ENCODE data around the gene TNNT3.

The TNNT3 gene

DNA sequence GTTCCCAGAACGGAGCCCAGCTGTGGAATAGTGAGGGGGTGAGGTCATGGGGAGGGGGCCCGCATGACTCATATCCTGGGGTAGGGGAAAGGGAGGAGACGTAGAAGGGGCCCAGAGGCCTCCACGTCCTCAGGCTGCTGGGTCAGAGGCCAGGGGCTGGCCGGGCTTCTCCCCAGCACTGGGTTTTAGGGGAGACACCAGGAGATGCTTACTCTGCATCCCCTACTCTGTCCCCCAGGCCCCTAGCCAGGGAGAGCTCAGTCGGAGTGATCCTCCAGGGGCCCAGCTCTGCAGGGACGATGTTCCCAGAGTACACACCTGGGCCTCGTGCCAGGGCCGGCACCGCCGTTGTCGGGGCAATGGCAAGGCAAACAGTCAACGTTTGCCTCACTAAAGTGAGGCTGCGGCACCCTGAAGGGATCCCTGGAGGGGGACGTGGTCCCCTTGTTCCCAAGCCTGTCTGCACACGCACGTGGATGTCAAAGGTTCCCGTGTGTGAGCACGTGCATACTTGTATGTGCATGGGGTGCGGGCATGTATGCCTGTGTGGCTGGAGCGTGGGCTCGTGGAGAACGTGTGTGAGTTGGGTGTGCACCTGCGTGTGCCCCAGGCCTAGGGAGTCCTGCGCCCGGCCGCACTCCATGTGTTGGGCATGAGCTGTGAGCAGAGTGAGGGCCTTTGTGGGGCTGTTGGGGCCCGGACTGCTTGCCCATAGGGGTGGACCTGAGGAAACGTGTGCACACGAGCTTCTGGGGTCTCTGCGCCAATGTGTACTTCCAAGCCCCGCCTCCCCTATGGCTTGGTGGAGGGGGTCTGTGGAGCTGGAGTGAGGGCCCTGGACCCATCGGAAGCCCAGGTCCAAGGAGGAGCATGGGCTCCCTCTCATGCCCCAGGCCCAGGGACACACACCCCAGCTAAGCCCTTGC is 42.0 kb upstream of the TNNT3 start:
- Mint-ChIP-seq H3K27ac (ENCODE audit: low read depth) (no peak overlapping the region), H3K4me1 (peaks cover 35% of the 10 kb centered on the region), H3K27me3 (no peaks in the 10 kb centered on the region), H3K4me3 (no peak overlapping the region), H3K36me3 (ENCODE audit: insufficient read depth) (peaks cover 10% of the 10 kb centered on the region), H3K9me3 (no peaks in the 10 kb centered on the region)
- DNase-seq (ENCODE audit: low spot score in 2 of 2) (no peak), ATAC-seq (replicated peaks; ENCODE audit: extremely low read depth, poor library complexity, severe bottlenecking) (no peak)

DNA sequence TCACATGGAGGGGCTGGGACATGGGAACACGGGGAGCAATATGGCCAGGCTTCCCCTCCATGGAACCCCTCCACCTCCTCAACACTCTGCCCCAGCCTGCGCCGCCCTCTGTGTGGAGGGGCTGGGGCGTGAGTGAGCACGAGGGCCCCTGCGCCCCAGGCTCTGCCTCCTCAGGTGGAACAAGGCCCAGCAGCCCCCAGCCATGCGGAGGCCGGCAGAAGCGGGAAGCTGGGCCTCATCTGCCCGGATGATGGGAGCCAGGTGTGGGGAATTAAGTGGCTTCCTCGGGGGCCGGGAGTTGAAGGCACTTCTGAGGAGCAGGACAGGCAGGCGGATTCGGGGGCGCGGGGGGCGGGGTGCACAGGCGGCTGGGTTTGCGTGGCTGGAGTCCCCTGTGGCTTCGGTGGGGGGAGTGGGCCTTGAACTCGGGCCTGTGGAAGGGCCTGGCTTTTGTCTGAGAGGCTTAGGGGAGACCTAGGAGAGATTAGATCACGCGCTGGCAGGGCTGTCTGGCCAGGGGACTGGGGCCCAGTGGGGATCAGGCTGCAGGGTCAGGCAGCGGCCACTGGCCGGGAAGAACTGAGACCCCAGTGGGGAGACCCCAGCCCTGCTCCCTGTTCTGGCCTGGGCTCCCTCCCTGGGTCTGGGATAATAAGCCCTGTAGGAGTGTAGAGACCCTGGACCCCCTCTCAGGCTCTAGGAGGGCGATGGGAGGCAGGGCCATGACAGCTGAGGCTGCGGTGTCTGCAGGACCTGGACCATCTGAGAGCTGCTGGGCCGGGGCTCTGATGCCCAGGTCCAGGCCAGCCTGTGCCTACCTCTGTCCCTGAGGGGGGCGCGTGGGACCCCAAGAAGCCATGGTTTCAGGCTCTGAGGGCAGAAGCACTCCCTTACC is 41.1 kb upstream of the TNNT3 start:
- ATAC-seq (replicated peaks; ENCODE audit: extremely low read depth, poor library complexity, severe bottlenecking) (no peak), DNase-seq (ENCODE audit: low spot score in 2 of 2) (no peak)
- peaks cover 26% of the 10 kb centered on the region for H3K4me1 Mint-ChIP-seq
- H3K27me3 Mint-ChIP-seq: no peaks in the 10 kb centered on the region
- H3K4me3 Mint-ChIP-seq: no peak overlapping the region
- H3K9me3 Mint-ChIP-seq: no peaks in the 10 kb centered on the region
- peaks cover 7% of the 10 kb centered on the region for H3K36me3 Mint-ChIP-seq (ENCODE audit: insufficient read depth)
- no peak overlapping the region for H3K27ac Mint-ChIP-seq (ENCODE audit: low read depth)

DNA sequence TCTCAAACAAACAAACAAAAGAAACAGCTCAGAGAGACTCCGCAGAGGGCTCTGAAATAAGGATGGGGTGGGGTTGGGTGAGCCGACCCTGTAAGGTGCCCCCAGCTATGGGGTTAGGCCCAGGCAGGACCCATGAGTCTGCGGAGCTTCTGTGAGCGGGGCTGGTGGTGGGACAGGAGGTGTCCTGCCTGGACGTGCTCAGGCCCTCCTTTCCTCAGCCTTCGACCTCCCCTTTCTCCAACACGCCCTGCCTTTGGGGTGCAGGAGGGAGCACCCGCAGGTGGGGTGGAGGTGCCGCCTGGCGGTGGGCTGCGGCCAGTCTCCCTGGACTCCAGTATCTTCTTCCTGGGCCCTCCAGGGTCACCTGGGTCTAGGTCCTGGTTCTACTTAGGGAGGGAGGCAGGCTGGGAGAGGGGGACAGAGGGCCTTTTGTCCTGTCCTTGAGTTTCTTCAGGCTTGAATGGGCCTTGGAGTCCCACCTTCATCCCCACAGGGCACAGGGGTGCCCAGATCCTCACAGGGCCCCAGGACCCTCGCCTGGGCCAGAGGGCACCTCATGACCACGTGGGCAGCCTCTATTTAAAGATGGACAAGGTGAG is 40.1 kb upstream of the TNNT3 start:
- DNase-seq (ENCODE audit: low spot score in 2 of 2): no peak
- Mint-ChIP-seq H3K9me3 (no peaks in the 10 kb centered on the region), H3K4me3 (no peak overlapping the region), H3K4me1 (peaks cover 22% of the 10 kb centered on the region), H3K27ac (ENCODE audit: low read depth) (no peak overlapping the region), H3K36me3 (ENCODE audit: insufficient read depth) (peaks cover 5% of the 10 kb centered on the region), H3K27me3 (no peaks in the 10 kb centered on the region)
- ATAC-seq (replicated peaks; ENCODE audit: extremely low read depth, poor library complexity, severe bottlenecking): no peak

DNA sequence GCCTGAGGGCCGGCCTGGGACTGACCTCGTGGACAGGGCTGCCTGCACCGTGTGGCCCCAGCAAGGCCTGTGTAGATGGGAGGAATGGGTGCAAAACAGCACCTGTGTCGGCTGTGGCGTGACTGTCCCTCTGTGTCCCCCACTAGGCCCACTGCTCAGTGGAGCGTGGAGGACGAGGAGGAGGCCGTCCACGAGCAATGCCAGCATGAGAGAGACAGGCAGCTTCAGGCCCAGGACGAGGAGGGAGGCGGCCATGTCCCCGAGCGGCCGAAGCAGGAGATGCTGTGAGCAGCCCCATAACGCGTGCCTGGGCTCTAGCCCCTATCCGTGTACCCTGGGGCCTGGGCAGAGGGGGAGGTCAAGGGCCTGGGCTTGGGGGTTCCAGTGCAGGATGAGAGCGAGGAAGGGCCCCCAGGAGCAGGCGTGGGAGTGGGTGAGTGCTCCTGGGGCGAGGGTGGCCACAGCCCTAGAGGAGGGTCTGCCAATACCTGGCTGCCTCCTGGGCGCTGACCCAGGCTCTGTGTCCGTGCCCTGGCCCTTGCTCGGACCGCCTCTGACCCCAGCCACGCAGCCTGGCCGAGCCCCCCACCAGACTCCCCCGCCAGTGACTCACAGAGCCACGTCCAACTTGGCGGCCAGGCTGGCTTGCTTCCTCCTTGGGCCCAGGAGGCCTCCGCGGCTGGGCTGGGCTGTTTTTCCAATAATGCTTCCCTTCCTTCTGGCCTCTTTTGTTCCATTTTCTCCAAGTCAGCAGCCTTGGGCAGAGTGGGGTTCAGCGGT is 39.4 kb upstream of the TNNT3 start:
- peaks cover 21% of the 10 kb centered on the region for H3K4me1 Mint-ChIP-seq
- H3K4me3 Mint-ChIP-seq: no peak overlapping the region
- H3K9me3 Mint-ChIP-seq: no peaks in the 10 kb centered on the region
- ATAC-seq (replicated peaks; ENCODE audit: extremely low read depth, poor library complexity, severe bottlenecking) (no peak), DNase-seq (ENCODE audit: low spot score in 2 of 2) (no peak)
- H3K27ac Mint-ChIP-seq (ENCODE audit: low read depth): no peak overlapping the region
- peaks cover 5% of the 10 kb centered on the region for H3K36me3 Mint-ChIP-seq (ENCODE audit: insufficient read depth)
- no peaks in the 10 kb centered on the region for H3K27me3 Mint-ChIP-seq

DNA sequence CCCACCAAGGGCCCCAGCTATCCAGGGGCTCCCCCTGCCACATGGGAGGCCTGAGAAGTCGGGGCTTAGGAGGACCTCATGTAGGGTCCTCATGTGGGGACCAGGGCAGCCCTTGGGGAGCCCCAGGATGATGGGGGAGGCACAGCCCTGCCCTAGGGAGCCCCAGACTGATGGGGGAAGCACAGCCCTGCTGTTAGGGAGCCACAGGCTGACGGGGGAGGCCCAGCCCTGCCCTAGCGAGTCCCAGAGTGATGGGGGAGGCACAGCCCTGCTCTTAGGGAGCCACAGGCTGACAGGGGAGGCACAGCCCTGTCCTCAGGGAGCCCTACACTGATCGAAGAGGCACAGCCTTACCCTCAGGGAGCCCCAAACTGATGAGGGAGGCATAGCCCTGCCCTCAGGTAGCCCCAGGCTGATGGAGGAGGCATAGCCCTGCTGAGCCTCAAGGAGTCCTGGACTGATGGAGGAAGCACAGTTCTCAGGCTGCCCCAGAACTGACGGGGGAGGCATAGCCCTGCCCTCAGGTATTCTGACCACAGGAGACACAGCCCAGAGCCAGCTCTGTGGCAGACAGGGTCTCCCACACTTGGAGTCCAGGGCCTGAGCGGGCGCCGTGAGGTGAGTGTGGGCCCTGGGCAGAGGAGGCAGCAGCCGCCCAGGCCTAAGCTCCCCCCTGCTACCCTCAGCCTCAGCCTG is 38.6 kb upstream of the TNNT3 start:
- Mint-ChIP-seq H3K36me3 (ENCODE audit: insufficient read depth) (peaks cover 2% of the 10 kb centered on the region), H3K27ac (ENCODE audit: low read depth) (no peak overlapping the region), H3K4me1 (peaks cover 16% of the 10 kb centered on the region), H3K4me3 (no peak overlapping the region), H3K27me3 (no peaks in the 10 kb centered on the region), H3K9me3 (no peaks in the 10 kb centered on the region)
- DNase-seq (ENCODE audit: low spot score in 2 of 2) (no peak), ATAC-seq (replicated peaks; ENCODE audit: extremely low read depth, poor library complexity, severe bottlenecking) (no peak)

DNA sequence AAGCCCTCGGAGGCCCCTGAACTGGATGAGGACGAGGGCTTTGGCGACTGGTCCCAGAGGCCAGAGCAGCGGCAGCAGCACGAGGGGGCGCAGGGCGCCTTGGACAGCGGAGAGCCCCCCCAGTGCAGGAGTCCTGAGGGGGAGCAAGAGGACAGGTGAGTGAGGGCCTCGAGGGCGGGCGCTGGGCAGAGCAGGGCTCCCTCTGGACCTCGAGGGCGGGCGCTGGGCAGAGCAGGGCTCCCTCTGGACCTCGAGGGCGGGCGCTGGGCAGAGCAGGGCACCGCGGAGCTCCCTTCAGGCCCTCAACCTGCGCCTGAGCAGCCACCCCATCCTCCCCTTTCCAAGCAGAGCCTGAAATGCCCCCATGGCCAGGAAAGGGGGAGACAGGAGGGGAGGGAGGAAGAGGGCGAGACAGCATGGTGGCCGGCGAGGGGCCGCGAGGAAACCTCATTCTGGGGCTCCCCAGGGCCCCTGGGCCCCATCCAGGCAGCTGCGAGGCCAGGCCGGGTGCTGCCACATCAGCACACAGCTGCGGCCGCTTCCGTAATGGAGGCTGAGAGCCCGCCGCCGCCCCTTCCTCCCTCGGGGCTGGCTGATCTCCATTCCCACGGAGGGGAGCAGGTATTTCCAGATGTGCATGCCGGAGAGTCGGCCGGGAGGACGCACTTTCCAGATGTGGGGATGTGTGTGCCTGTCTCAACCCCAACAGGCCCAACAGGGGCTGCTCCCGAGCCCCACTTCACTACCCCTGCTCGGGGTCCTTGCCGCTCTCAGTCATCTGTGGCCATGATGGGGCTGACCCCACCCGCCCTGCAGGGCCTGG is 37.9 kb upstream of the TNNT3 start:
- no peak overlapping the region for H3K4me3 Mint-ChIP-seq
- no peak for DNase-seq (ENCODE audit: low spot score in 2 of 2)
- ATAC-seq (replicated peaks; ENCODE audit: extremely low read depth, poor library complexity, severe bottlenecking): peak; percentile 10
- H3K36me3 Mint-ChIP-seq (ENCODE audit: insufficient read depth): no peaks in the 10 kb centered on the region
- no peaks in the 10 kb centered on the region for H3K27me3 Mint-ChIP-seq
- H3K9me3 Mint-ChIP-seq: no peaks in the 10 kb centered on the region
- H3K4me1 Mint-ChIP-seq: peaks cover 16% of the 10 kb centered on the region
- no peak overlapping the region for H3K27ac Mint-ChIP-seq (ENCODE audit: low read depth)

DNA sequence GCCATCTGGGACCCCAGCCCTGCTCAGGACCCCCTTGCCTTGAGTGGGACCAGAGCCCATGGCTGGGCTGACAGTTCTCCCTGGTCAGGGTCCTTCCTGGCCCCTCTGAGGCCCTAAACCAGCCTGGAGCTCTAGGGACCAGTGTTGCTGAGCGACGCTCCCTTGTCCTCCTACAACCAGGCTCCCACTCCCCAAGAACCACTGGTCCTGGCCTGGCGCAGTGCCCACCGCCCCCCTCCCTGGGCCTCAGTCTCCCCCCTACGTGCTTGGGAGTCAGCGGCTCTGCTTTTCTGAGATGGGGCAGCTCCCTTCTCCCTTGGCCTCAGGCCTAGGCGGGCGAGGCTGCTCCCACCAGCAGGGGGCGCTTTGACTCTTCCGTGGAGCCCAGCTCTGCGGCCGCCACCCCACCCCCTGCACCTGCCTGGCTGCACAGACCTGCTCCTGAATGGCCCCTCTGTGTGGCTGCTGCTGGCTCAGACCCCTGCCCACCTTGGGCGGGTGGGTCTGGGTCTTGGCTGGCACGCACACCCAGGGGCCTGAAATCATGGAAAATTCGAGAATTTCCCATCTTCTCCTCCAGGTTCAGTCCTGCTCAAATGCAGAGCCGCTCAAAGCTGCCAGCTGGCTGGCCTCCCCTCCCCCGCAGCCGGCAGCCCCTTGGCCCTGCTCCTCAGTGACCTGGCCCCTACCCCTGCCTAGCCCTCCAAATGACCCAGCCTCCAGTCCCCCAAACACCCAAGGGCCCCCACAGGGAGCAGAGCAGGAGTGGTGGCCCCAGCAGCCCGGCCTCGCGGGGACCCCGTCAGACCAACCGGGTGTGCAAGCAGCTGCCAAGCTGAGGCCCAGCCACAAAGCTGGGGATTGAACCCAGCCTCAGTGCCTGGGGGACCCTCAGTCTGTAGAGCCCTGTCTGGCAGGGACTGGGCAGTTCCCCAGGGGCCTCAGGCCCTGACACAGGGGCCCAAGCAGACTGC is 37.0 kb upstream of the TNNT3 start:
- DNase-seq (ENCODE audit: low spot score in 2 of 2) (peak; percentile 61 to 67), ATAC-seq (replicated peaks; ENCODE audit: extremely low read depth, poor library complexity, severe bottlenecking) (peak; percentile 88)
- Mint-ChIP-seq H3K36me3 (ENCODE audit: insufficient read depth) (no peaks in the 10 kb centered on the region), H3K27me3 (no peaks in the 10 kb centered on the region), H3K27ac (ENCODE audit: low read depth) (no peak overlapping the region), H3K4me3 (no peak overlapping the region), H3K4me1 (peaks cover 13% of the 10 kb centered on the region), H3K9me3 (no peaks in the 10 kb centered on the region)

DNA sequence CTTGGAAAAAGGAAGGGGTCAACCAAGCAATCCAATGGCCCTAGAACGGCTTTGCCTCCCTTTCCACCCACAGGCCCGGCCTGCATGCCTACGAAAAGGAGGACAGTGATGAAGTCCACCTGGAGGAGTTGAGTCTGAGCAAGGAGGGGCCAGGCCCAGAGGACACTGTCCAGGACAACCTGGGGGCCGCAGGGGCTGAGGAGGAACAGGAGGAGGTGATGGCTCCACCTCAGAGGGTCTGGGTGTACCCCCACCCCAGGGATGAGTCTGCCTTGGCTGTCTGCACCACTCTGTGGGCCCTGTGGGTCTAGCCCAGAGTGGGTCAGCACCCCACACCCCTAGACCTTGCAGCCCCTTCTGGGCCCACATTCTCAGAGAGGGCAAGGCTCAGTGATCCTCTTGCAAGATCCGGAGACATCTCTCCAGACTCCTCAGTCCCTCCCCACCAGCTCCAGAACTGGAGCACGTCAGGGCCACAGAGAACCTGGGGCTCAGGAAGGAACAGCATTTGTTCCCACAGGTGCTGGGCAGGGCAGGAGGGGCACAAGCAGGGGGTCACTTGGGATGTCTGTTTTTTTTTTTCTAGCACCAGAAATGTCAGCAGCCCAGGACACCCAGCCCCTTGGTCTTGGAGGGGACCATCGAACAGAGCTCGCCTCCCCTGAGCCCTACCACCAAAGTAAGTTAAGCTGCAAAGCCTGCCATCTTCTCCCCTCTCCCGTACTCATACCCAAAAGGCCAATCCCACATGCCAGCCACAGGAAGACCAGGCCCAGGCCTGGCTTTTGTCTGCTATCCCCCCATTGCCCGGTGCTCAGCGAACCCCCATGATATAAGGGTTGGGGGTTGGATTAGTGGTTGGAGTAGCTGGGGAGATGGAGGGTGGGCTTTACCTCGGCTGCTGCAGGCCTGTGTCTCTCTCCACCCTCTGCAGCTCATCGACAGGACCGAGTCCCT is 35.9 kb upstream of the TNNT3 start:
- Mint-ChIP-seq H3K27ac (ENCODE audit: low read depth) (no peak overlapping the region), H3K4me3 (no peak overlapping the region), H3K9me3 (no peaks in the 10 kb centered on the region), H3K27me3 (no peaks in the 10 kb centered on the region), H3K4me1 (peaks cover 11% of the 10 kb centered on the region), H3K36me3 (ENCODE audit: insufficient read depth) (peaks cover 4% of the 10 kb centered on the region)
- no peak for DNase-seq (ENCODE audit: low spot score in 2 of 2)
- no peak for ATAC-seq (replicated peaks; ENCODE audit: extremely low read depth, poor library complexity, severe bottlenecking)

DNA sequence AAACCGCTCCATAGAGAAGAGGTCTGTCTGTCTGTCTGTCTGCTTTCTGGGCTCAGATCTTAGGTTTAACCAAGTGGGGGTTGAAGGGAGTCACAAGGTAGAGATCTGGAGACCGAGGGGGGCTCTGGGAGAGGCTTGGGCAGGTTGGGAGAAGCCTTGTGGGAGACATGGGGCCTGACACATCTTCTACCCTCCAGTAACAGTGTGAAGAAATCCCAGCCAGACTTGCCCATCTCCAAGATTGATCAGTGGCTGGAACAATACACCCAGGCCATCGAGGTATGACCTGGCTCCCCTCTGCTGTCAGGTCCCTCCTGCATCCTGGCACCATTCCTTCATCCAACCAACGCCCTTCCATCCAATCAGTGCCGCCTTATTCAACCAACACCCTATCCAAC is 35.2 kb upstream of the TNNT3 start:
- no peak for DNase-seq (ENCODE audit: low spot score in 2 of 2)

More for the DNA sequence above, 35.2 kb upstream of the TNNT3 start:
- H3K27me3 Mint-ChIP-seq: no peaks in the 10 kb centered on the region
- H3K9me3 Mint-ChIP-seq: no peaks in the 10 kb centered on the region
- no peak overlapping the region for H3K27ac Mint-ChIP-seq (ENCODE audit: low read depth)
- peaks cover 9% of the 10 kb centered on the region for H3K36me3 Mint-ChIP-seq (ENCODE audit: insufficient read depth)
- peaks cover 16% of the 10 kb centered on the region for H3K4me1 Mint-ChIP-seq
- no peak for ATAC-seq (replicated peaks; ENCODE audit: extremely low read depth, poor library complexity, severe bottlenecking)
- no peak overlapping the region for H3K4me3 Mint-ChIP-seq
